HG03066 (cell line): Measurements from ENCODE around the gene ZC3H7B.
"Not testable (repeated sequence)": the region's sequence is repeated elsewhere in the genome, so short reads cannot be mapped to it uniquely, and the experiment has no call there.

ENCODE experiments used
- ATAC-seq: cut with Tn5 transposase; IDR thresholded peaks from one replicate; pipeline ENCODE4 v1.9.1; 2021; ENCODE audit warnings: low read depth; ENCODE audit not compliant: unreplicated experiment

ZC3H7B gene

GRCh38 chr22:41285820-41286638 is 15.3 kb upstream of the ZC3H7B start, which contains the start of gene RANGAP1:
RANGAP1 (minus strand) TSS chr22:41286187; CDS start chr22:41281044, 5,143 bp downstream.
- ATAC-seq: peak; percentile 94

- peak; percentile 11 for ATAC-seq
These were observed 14.7 kb upstream of the ZC3H7B start for GRCh38 chr22:41286639-41287091.

- ATAC-seq: no peak
These were observed 12.9 kb upstream of the ZC3H7B start for GRCh38 chr22:41288245-41288946.

- no peak for ATAC-seq
These were observed 11.7 kb upstream of the ZC3H7B start for GRCh38 chr22:41289671-41290070.

GRCh38 chr22:41290262-41291221 is 10.8 kb upstream of the ZC3H7B start:
- ATAC-seq: no peak

GRCh38 chr22:41294816-41295215 is 6.5 kb upstream of the ZC3H7B start:
- not testable (repeated sequence) for ATAC-seq

- ATAC-seq: no peak
These were observed 4.3 kb upstream of the ZC3H7B start for GRCh38 chr22:41296826-41297667.

GRCh38 chr22:41300661-41301060 is 664 bp upstream of the ZC3H7B start:
- ATAC-seq: no peak

- no peak for ATAC-seq
These were observed 869 bp downstream of the ZC3H7B start for GRCh38 chr22:41302021-41302767.

- ATAC-seq: no peak
These were observed 1.5 kb downstream of the ZC3H7B start for GRCh38 chr22:41302811-41303210.

- ATAC-seq: no peak
These were observed 4.3 kb downstream of the ZC3H7B start for GRCh38 chr22:41305646-41306045.

GRCh38 chr22:41308054-41308453 is 6.7 kb downstream of the ZC3H7B start:
- no peak for ATAC-seq

GRCh38 chr22:41308544-41308947 is 7.2 kb downstream of the ZC3H7B start:
- ATAC-seq: no peak

- ATAC-seq: no peak
These were observed 9.0 kb downstream of the ZC3H7B start for GRCh38 chr22:41310336-41310735.

- ATAC-seq: no peak
These were observed 10.2 kb downstream of the ZC3H7B start for GRCh38 chr22:41311487-41311886.

- ATAC-seq: no peak
These were observed 13.5 kb downstream of the ZC3H7B start for GRCh38 chr22:41314821-41315220.

GRCh38 chr22:41315586-41315985 is 14.3 kb downstream of the ZC3H7B start:
- no peak for ATAC-seq

- no peak for ATAC-seq
These were observed 19.3 kb downstream of the ZC3H7B start for GRCh38 chr22:41320416-41321240.
